HG03442 (cell line): ENCODE results near the gene HOXA9.

ENCODE experiments used
- ATAC-seq: cut with Tn5 transposase; IDR thresholded peaks from one replicate; pipeline ENCODE4 v1.9.1; 2021; ENCODE audit warnings: mild to moderate bottlenecking, moderate library complexity; ENCODE audit not compliant: unreplicated experiment

The HOXA9 gene

GRCh38 chr7:27188386-27189294 lies 23.3 kb upstream of the HOXA9 start:
- no peak for ATAC-seq

- no peak for ATAC-seq
Observed at GRCh38 chr7:27187475-27188385, 22.4 kb upstream of the HOXA9 start.

GRCh38 chr7:27186668-27187474 lies 21.5 kb upstream of the HOXA9 start:
- no peak for ATAC-seq

- no peak for ATAC-seq
Observed at GRCh38 chr7:27185854-27186667, 20.7 kb upstream of the HOXA9 start.

GRCh38 chr7:27185013-27185853 lies 19.9 kb upstream of the HOXA9 start, which contains the start of gene HOXA11:
HOXA11 (minus strand) TSS chr7:27185232; CDS start chr7:27185144, 88 bp downstream.
- ATAC-seq = no peak

GRCh38 chr7:27184337-27185012 lies 19.1 kb upstream of the HOXA9 start:
- ATAC-seq = no peak

- ATAC-seq = no peak
Observed at GRCh38 chr7:27183682-27184336, 18.5 kb upstream of the HOXA9 start.

GRCh38 chr7:27182861-27183681 lies 17.7 kb upstream of the HOXA9 start:
- no peak for ATAC-seq

- no peak for ATAC-seq
Observed at GRCh38 chr7:27182285-27182841, 17.0 kb upstream of the HOXA9 start.

- no peak for ATAC-seq
Observed at GRCh38 chr7:27181795-27182275, 16.5 kb upstream of the HOXA9 start.

GRCh38 chr7:27180431-27181420 lies 15.4 kb upstream of the HOXA9 start:
- ATAC-seq = no peak

- no peak for ATAC-seq
Observed at GRCh38 chr7:27179503-27180430, 14.4 kb upstream of the HOXA9 start.

GRCh38 chr7:27179030-27179429 lies 13.7 kb upstream of the HOXA9 start:
- ATAC-seq = no peak

- no peak for ATAC-seq
Observed at GRCh38 chr7:27178366-27178765, 13.0 kb upstream of the HOXA9 start.
